T follicular helper cell (primary cell): ENCODE results near the gene DEXI.
A peak's percentile ranks its signal among the peaks of the same experiment; 100 is the strongest.
"Not testable (repeated sequence)": the region's sequence is repeated elsewhere in the genome, so short reads cannot be mapped to it uniquely, and the experiment has no call there.

Source experiments
- DNase-seq: peaks from one replicate; pipeline ENCODE4 v3.0.0-alpha.2; 2020; ENCODE audit warnings: low read depth

Gene DEXI

GRCh38 chr16:10968498-10968897 is 26.2 kb upstream of the DEXI start:
- no peak for DNase-seq

GRCh38 chr16:10967986-10968385 is 25.7 kb upstream of the DEXI start:
- DNase-seq = no peak

- DNase-seq = not testable (repeated sequence)
Observed at GRCh38 chr16:10966559-10966958, 24.3 kb upstream of the DEXI start.

- DNase-seq = no peak
Observed at GRCh38 chr16:10966129-10966528, 23.9 kb upstream of the DEXI start.

- DNase-seq = no peak
Observed at GRCh38 chr16:10965440-10966061, 23.3 kb upstream of the DEXI start.

GRCh38 chr16:10964891-10965326 is 22.6 kb upstream of the DEXI start:
- peak; percentile 65 for DNase-seq

- DNase-seq = peak; percentile 74
Observed at GRCh38 chr16:10964039-10964890, 22.0 kb upstream of the DEXI start.

- no peak for DNase-seq
Observed at GRCh38 chr16:10961231-10961630, 19.0 kb upstream of the DEXI start.

GRCh38 chr16:10959161-10959560 is 16.9 kb upstream of the DEXI start:
- DNase-seq = no peak

GRCh38 chr16:10957771-10958482 is 15.7 kb upstream of the DEXI start:
- DNase-seq = no peak

GRCh38 chr16:10954903-10955302 is 12.6 kb upstream of the DEXI start:
- DNase-seq = no peak

- no peak for DNase-seq
Observed at GRCh38 chr16:10951026-10951425, 8.8 kb upstream of the DEXI start.

GRCh38 chr16:10950393-10950792 is 8.1 kb upstream of the DEXI start:
- no peak for DNase-seq

GRCh38 chr16:10949424-10949970 is 7.2 kb upstream of the DEXI start:
- peak; percentile 26 for DNase-seq

- DNase-seq = no peak
Observed at GRCh38 chr16:10947211-10947787, 5.0 kb upstream of the DEXI start.

- DNase-seq = no peak
Observed at GRCh38 chr16:10946308-10946707, 4.0 kb upstream of the DEXI start.

- DNase-seq = no peak
Observed at GRCh38 chr16:10945065-10945787, 3.0 kb upstream of the DEXI start.

- DNase-seq = peak; percentile 92
Observed at GRCh38 chr16:10944249-10945064, 2.2 kb upstream of the DEXI start, which contains the start of gene CLEC16A. CLEC16A (plus strand) TSS chr16:10944564; CDS start chr16:10944718, 154 bp downstream.

- no peak for DNase-seq
Observed at GRCh38 chr16:10943064-10943353, 741 bp upstream of the DEXI start.

GRCh38 chr16:10941935-10942351 is 325 bp downstream of the DEXI start:
- DNase-seq = not testable (repeated sequence)
